Stimulated activated CD4-positive, alpha-beta T cell treated with anti-CD3 and anti-CD28 coated beads, Interleukin-2, amount 100 ng/mL, for 24 hours (primary cell): ENCODE measurements around the gene KRTAP16-1.
"Not testable (repeated sequence)": the region's sequence is repeated elsewhere in the genome, so short reads cannot be mapped to it uniquely, and the experiment has no call there.

Experiments
- DNase-seq, 2 donors: peaks; one replicate each; pipeline ENCODE4 v3.0.0-alpha.2; 2020

The KRTAP16-1 gene

DNA sequence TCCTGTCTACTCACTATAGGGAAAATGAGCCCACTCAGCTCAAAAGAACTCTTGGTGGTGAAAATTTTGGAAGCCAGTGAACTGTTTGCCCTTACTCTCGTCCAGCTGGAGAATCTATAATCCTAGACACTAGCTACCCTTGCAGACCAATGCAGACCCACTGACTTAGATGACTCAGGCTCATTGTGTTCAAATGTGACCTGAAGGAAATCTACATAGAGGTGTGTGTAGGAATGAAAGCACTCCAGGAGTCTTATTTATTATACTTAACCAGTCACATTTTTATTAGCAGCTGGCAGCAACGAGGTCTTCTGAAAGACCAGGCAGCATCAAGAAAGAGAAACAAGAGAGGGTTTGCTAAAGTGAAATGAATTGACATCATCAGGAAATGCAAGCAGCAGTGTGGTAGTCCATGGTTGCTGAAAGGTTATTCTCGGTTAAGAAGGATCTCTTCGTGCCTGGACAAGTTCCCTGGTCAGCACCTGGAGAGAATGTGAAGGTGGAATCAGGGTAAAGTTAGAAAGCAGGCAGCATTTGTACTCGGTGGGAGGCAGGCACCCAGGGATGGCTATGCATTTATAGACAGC is 7.8 kb downstream of the KRTAP16-1 start:
- no peak for DNase-seq

DNA sequence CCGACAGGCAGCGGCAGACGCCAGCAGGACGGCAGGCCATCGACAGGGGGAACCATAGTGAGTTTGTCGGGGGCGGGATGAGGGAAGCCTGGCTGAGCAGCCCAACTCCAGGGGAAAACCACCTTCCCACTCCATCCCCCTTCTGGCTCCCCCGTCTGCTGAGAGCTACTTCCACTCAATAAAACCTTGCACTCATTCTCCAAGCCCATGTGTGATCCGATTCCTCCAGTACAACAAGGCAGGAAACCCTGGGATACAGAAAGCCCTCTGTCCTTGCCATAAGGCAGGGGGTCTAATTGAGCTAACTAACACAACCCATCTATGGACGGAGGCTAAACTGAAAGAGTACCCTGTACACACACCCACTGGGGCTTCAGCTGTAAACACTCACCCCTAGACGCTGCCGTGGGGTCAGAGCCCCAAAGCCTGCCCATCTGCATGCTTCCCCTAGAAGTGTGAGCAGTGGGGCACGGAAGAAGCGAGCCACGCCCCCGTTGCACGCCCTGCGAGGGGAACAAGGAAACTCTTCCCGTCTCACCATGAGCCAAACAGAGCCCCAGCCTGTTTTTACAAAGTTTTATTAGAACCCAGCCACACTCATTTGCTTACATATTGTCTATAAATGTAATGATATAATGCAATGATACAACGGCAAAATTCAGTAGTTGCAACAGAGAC is 10.5 kb downstream of the KRTAP16-1 start:
- no peak for DNase-seq

DNA sequence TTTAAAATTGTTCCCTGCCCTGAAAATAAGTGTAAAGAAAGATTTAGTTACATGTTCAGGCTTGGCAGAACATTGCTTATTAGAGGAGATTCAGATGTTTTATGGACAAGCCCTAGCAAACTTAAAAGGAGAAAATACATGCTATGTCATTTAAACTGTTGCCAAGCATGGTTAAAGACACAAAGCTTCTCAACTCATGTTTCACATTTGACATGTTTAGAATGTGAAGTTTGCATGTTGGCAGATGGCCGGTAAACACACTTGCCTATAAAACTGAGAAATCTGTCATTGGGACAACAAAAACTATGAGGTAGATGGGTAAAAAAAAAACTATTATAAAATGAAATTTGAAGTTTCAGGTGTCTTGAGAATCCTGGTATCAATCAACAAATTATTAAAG is 12.3 kb downstream of the KRTAP16-1 start:
- DNase-seq, result no peak

DNA sequence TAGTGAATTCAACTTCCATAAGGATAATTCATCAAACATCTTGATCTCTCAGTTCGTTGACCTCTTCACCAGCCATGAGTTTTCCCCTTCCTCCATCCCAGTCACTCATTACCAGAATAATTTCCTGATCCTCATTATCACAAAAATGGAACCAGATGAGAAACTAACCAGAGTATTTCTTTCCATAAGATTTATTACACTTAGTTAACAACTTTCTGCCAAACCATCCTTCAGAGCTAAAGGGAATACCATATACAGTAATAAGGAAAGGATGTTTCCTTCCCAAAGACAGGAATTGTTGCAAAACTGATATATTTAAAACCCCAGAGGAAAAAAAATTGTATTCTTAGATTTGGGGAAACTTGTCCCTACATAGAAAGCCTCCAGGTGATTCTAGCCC is 15.1 kb downstream of the KRTAP16-1 start:
- DNase-seq, result no peak

DNA sequence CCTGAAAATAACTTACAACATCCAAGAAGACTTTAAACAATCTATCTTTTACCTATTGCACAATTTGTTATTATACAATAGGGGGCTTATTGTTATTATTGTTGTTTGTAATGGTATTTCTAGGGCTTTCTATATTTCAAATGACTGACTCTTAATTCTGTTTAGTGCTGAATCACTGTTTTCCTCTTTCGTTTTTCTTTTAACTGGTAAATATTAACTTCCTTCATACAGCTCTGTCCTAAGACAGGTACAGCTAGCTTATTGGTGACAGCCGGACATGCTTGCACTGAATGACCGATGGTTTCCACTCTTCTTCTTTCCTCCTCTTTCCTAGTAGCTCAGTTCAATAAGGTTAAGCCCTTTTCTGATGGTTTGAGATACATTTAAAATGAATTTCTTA is 22.1 kb downstream of the KRTAP16-1 start:
- DNase-seq, result no peak

DNA sequence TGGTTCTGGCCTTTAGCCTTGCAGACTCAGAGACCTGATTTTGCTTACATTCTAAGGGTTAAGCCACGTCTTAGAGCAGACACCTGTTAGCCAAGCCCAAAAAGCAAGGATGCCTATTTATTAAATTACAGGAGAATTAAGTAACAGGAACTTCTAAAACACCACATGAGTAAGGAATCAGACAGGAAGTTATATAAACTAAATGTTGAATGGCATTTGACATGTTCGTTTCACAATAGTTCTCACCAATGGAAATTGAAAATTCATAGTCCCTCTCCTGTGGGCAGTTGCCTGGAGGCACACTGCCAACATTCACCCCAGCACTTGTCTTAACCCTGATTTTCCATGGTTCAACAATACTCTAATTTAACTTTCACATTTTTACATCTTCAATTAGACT is 24.6 kb downstream of the KRTAP16-1 start:
- DNase-seq, result no peak

DNA sequence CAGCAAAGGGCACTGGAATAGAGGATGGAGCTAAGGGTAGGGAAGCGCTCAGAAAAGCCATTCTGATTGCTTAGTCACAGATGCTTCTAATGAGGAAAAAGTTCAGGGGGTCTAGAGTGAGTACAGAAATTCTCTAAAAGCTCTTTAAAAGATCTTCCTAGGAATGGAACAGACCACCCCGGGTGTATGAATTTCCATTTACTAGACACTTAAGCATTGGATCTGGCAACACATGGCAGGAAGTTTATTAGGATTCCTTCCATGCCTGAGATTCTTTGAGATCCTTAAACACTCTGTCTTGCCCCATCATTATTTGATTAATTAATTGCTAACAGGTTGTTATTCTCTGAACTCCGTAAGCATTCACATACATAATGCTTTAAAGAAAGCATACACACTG is 25.1 kb downstream of the KRTAP16-1 start:
- no peak for DNase-seq

DNA sequence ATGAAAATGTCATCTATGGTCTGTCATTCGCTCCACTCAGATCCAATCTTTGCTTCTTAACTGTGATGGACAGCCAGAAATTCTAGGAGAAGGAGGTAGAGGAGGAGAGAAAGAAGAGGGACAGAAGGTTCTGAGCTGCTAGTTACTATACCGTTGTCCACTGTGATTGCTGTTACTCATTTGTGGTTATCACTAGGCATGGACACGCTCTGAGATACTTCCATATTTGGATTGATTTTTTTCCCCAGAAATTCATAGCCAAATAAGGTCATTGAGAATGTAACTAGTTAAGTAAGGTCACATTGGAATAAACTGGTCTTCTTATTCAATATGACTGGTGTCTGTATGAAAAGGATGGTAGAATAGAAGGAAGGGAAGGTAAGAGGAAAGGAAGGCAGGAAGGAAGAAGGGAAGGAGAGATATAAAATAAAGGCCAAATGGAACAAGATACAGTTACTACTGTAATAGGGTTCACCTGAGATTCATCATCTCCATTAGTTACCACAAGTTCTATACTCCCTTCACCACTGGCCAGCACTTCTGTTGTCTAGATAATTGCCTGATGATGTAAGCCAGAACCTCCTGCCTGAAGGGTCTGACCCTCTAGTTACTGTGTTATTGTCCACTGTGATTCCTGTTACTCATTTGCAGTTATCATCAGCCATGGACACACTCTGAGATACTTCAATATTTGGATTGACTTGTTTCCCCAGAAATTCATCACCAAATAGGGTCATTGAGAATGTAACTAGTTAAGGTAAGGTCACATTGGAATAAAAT is 30.7 kb downstream of the KRTAP16-1 start:
- DNase-seq, result no peak

DNA sequence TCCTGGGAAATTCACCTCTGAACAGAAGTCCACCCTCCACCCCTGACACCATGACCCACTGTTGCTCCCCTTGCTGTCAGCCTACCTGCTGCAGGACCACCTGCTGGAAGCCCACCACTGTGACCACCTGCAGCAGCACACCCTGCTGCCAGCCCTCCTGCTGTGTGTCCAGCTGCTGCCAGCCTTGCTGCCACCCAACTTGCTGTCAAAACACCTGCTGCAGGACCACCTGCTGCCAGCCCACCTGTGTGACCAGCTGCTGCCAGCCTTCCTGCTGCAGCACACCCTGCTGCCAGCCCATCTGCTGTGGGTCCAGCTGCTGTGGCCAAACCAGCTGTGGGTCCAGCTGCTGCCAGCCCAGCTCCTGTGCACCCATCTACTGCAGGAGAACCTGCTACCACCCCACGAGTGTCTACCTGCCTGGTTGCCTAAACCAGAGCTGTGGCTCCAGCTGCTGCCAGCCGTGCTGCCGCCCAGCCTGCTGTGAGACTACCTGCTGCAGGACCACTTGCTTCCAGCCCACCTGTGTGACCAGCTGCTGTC is 33.4 kb downstream of the KRTAP16-1 start, which contains the start of gene KRTAP9-7:
Gene KRTAP9-7 (plus strand): TSS at position 51 of the 543 bp plus-strand sequence. CDS start 0 bp downstream, at position 51.
- not testable (repeated sequence) for DNase-seq

DNA sequence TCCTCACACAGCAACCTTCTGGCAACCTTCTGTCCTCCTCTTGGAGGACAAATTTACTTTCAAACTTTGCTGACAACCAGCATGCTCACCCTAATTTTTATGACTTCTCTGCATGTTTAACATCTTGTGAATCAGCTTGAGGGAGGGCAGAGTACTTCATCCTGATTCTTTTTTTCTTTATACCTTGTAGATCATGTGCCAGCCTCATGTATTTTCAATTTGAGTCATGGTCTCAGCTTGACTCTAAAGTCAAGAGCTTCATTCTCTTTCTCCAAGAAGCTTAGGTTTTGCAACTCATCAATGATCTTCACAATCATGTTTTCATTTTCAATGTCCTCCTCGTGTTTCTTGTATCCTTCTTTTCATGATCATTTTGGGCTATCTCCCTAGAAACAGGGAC is 37.3 kb downstream of the KRTAP16-1 start:
- no peak for DNase-seq

DNA sequence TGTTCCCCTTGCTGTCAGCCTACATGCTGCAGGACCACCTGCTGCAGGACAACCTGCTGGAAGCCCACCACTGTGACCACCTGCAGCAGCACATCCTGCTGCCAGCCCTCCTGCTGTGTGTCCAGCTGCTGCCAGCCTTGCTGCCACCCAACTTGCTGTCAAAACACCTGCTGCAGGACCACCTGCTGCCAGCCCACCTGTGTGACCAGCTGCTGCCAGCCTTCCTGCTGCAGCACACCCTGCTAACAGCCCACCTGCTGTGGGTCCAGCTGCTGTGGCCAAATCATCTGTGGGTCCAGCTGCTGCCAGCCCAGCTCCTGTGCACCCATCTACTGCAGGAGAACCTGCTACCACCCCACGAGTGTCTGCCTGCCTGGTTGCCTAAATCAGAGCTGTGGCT is 37.8 kb downstream of the KRTAP16-1 start:
- DNase-seq, result not testable (repeated sequence)

DNA sequence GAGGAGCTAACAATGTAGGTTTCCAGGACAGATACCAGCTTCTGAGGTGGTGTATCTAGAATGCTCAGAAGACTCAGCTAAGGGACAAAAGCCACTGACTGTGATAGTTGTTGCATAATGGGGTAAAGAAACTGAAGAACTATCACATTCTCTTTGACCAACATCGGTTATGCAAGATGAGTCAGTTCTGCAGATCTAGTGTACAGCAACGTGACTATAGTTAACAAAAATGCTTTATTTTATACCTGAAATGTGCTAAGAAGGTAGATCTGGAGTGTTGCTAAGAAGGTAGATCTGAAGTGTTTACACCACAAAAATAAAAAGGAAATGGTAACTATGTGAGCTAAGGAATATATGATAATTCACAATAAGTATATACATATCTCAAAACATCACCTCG is 41.4 kb downstream of the KRTAP16-1 start:
- no peak for DNase-seq

DNA sequence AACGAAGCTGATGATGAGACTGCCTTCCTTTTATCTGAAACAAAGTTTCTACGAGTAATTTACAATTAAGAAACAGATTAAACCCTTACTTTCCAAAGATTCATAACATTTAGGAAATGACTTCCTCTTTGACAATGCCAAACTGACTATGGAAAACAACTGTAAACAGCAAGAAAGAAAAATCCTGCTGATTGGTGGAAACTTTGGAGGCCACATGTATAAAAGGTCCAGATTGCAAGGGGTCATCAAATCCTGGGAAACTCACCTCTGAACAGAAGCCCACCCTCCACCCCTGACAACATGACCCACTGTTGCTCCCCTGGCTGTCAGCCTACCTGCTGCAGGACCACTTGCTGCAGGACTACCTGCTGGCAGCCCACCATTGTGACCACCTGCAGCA is 44.0 kb downstream of the KRTAP16-1 start, which contains the start of gene KRTAP9-6:
Gene KRTAP9-6 (plus strand): TSS at position 301 of the 400 bp plus-strand sequence. CDS start 0 bp downstream, at position 301.
- DNase-seq, result no peak

DNA sequence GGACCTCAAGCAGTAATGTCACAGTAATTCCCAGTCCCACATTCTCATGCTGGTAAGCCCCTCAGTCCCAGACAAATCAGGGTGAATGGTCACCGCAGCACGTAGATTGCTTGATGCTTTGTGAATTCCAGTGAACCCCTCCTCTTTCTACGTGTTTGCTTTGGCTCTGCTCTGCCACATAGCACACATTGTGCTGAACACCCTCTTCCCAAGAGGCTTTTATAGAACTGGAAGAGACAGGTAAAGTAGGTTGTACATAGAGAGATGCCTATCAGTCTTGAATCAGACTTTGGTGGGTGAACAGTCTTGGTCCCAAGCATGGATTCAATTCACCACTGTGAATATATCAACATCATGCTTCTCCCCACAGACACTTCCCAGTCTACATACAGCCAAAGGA is 44.5 kb downstream of the KRTAP16-1 start:
- no peak for DNase-seq

DNA sequence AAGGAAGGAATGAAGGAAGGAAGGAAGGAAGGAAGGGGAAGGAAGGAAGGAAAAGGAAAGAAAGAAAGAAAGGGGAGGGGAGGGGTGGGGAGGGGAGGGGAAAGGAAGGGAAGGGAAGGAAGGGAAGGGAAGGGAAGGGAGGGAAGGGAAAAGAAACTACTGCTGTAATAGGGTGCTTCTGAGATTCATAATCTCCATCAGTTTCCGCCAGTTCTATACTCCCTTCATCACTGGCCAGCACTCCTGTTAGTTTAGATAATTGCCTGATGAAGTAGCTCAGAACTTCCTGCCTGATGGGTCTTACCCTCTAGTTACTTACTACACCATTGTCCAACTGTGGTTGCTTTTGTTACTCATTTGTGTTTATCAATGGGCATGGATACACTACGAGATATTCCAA is 45.9 kb downstream of the KRTAP16-1 start:
- DNase-seq, result no peak

DNA sequence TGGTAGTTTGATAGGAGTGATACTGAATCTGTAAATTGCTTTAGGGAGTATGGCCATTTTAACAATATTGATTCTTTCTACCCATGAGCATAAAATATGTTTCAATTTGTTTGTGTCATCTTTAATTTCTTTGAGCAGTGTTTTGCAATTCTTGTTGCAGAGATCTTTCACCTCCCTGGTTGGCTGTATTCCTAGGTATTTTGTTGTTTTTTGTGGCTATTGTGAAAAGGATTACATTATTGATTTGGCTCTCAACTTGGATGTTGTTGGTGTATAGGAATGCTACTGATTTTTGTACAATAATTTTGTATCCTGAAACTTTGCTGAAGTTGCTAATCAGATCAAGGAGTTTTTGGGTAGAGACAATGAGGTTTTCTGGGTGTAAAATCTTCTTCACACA is 50.7 kb downstream of the KRTAP16-1 start:
- DNase-seq, result no peak
